OCI-LY7 (cell line): ENCODE measurements around the gene ULK3. TPM values are rescaled to one million over a fixed set of nuclear protein-coding genes. Genes with fewer than 3 reads are reported as not detected.
A peak's percentile ranks its signal among the peaks of the same experiment; 100 is the strongest.

ENCODE experiments used
- BruUV-seq: library from RNA; stranded (reverse); fragments of 400-500 nt; replicated peaks from 2 replicates; lab custom pipeline; 2021; lab: Mats Ljungman, UMichigan
- CTCF ChIA-PET: fragments of 300-600 bp; sonication (Branson Sonifier 250); formaldehyde crosslinking; loops from one replicate; lab custom pipeline; 2022; ENCODE audit warnings: antibody characterized with exemption; ENCODE audit not compliant: unreplicated experiment; lab: Charles Lee
- POLR2A ChIA-PET: fragments of 300-600 bp; sonication (Branson Sonifier 250); formaldehyde crosslinking; loops from one replicate; lab custom pipeline; 2022; ENCODE audit warnings: antibody characterized with exemption; lab: Charles Lee
- DNase-seq: peaks from one replicate; pipeline ENCODE4 v3.0.0-alpha.2; 2015; ENCODE audit warnings: low spot score
- H2AFZ ChIP-seq: fragments of 200-600 bp; sonication (generic), shearing (Covaris generic); 2 replicates; pipeline ENCODE4 v1.6.1; 2014; ENCODE audit warnings: mild to moderate bottlenecking, antibody characterized with exemption, low read length, moderate library complexity
- H3K27ac ChIP-seq: fragments of 200-600 bp; sonication (generic); 2 replicates; pipeline ENCODE4 v1.5.1; 2014; ENCODE audit warnings: mixed run types, low read depth, mild to moderate bottlenecking, moderate library complexity, low read length, inconsistent platforms; ENCODE audit not compliant: poor library complexity, severe bottlenecking
- H3K36me3 ChIP-seq: fragments of 200-600 bp; sonication (generic); 2 replicates; pipeline ENCODE4 v1.6.1; 2014; ENCODE audit warnings: mild to moderate bottlenecking, antibody characterized with exemption, low read length, moderate library complexity, mixed read lengths; ENCODE audit not compliant: insufficient read depth
- H3K4me1 ChIP-seq: fragments of 200-600 bp; sonication (generic); 2 replicates; pipeline ENCODE4 v1.5.1; 2014; ENCODE audit warnings: mild to moderate bottlenecking, low read length; ENCODE audit not compliant: insufficient read depth, poor library complexity, severe bottlenecking
- H3K4me2 ChIP-seq: fragments of 200-600 bp; sonication (generic); 2 replicates; pipeline ENCODE4 v1.6.1; 2014; ENCODE audit warnings: mild to moderate bottlenecking, low read length
- H3K4me3 ChIP-seq: fragments of 200-600 bp; sonication (generic); 2 replicates; pipeline ENCODE4 v1.5.1; 2014; ENCODE audit warnings: mild to moderate bottlenecking, low read depth, low read length; ENCODE audit not compliant: poor library complexity, severe bottlenecking
- H3K79me2 ChIP-seq: fragments of 200-600 bp; sonication (generic); 2 replicates; pipeline ENCODE4 v1.6.1; 2016; ENCODE audit warnings: low read depth, mild to moderate bottlenecking, low read length, moderate library complexity, mixed read lengths; ENCODE audit not compliant: insufficient read depth
- H3K9me2 ChIP-seq: fragments of 200-600 bp; sonication (generic); 2 replicates; pipeline ENCODE4 v1.6.1; 2016; ENCODE audit warnings: mild to moderate bottlenecking, low read length, mixed read lengths; ENCODE audit not compliant: insufficient read depth
- H3K9me3 ChIP-seq: fragments of 200-600 bp; sonication (generic); 2 replicates; pipeline ENCODE4 v1.6.1; 2014; ENCODE audit warnings: mild to moderate bottlenecking, mixed run types, low read length, mixed read lengths
- H4K20me1 ChIP-seq: fragments of 200-600 bp; sonication (generic); 2 replicates; pipeline ENCODE4 v1.6.1; 2014; ENCODE audit warnings: mild to moderate bottlenecking, antibody characterized with exemption, low read length, moderate library complexity, mixed read lengths; ENCODE audit not compliant: insufficient read depth
- EZH2phosphoT487 ChIP-seq: fragments of 200-600 bp; sonication (generic); IDR thresholded peaks from 2 replicates; pipeline ENCODE4 v1.6.1; 2018; ENCODE audit warnings: low read depth, borderline replicate concordance, mild to moderate bottlenecking, mixed run types, antibody characterized with exemption, low read length, moderate library complexity, mixed read lengths
- intact Hi-C: fragments of 100-400 bp; cut with micrococcal nuclease; formaldehyde crosslinking; loops from one replicate; pipeline ENCODE4 v1.10.0; 2022; ENCODE audit not compliant: unreplicated experiment
- total RNA-seq, 2 experiments: library from RNA; depleted of rRNA in 1 of 2; stranded (reverse); fragments of >200 nt in 1 of 2; shearing (Covaris generic) in 1 of 2; gene quantifications; 2 replicates each; pipeline ENCODE4 v1.2.3, GENCODE V29; 2014 to 2022
- TF ChIP-seq, protein P1 (sequence below): fragments of 200-600 bp; sonication (generic); conservative IDR thresholded peaks from 2 replicates; pipeline ENCODE4 v1.5.1; 2014; ENCODE audit warnings: mild to moderate bottlenecking, antibody characterized with exemption, low read length, moderate library complexity, mixed read lengths

Gene ULK3
- total RNA-seq, 2 experiments from 2014 or later, result 31.7 to 46.4 TPM

DNA sequence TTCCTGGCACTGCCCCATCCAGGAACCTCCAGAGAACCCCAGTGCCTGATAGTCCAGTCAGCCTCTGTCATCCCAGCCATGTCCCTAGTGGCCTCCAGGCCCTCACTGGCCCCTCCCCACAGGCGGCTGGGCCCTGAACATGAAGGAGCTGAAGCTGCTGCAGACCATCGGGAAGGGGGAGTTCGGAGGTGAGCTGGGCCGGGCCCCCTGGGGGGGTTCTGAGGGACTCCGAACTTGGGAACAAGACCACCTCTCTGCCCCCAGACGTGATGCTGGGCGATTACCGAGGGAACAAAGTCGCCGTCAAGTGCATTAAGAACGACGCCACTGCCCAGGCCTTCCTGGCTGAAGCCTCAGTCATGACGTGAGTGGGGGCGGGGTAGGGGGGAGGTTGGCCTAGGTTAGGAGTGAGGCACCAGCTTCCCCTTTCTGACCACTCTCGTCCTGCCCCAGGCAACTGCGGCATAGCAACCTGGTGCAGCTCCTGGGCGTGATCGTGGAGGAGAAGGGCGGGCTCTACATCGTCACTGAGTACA lies 42.3 kb downstream of the ULK3 start:
- Histone ChIP-seq H3K4me3 (no peak overlapping the region), H3K9me2 (no peaks in the 10 kb centered on the region), H2AFZ (no peak overlapping the region), H3K4me2 (no peak overlapping the region), H3K79me2 (peaks cover 26% of the 10 kb centered on the region), H3K27ac (no peak overlapping the region), H3K9me3 (no peaks in the 10 kb centered on the region), H3K36me3 (peaks cover 92% of the 10 kb centered on the region), H4K20me1 (peaks cover 10% of the 10 kb centered on the region; the same call in 1 of the 2 replicates), H3K4me1 (peaks cover 48% of the 10 kb centered on the region)
- no TSS peak for BruUV-seq
- CTCF ChIA-PET, result no interaction called here
- TF ChIP-seq, protein P1, sequence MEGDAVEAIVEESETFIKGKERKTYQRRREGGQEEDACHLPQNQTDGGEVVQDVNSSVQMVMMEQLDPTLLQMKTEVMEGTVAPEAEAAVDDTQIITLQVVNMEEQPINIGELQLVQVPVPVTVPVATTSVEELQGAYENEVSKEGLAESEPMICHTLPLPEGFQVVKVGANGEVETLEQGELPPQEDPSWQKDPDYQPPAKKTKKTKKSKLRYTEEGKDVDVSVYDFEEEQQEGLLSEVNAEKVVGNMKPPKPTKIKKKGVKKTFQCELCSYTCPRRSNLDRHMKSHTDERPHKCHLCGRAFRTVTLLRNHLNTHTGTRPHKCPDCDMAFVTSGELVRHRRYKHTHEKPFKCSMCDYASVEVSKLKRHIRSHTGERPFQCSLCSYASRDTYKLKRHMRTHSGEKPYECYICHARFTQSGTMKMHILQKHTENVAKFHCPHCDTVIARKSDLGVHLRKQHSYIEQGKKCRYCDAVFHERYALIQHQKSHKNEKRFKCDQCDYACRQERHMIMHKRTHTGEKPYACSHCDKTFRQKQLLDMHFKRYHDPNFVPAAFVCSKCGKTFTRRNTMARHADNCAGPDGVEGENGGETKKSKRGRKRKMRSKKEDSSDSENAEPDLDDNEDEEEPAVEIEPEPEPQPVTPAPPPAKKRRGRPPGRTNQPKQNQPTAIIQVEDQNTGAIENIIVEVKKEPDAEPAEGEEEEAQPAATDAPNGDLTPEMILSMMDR, result no peak
- TF ChIP-seq EZH2phosphoT487, result no peak
- no peak for DNase-seq
- POLR2A ChIA-PET, result interaction anchor here (0.8 to 0.9 kb wide), 2 partner anchors 23 to 104 kb away, joined by 3 read pairs; no protein-coding TSS in a partner anchor
- intact Hi-C loops, result loop anchor here (1.0 kb wide), 4 partner anchors 19 to 165 kb away; no protein-coding TSS in a partner anchor

DNA sequence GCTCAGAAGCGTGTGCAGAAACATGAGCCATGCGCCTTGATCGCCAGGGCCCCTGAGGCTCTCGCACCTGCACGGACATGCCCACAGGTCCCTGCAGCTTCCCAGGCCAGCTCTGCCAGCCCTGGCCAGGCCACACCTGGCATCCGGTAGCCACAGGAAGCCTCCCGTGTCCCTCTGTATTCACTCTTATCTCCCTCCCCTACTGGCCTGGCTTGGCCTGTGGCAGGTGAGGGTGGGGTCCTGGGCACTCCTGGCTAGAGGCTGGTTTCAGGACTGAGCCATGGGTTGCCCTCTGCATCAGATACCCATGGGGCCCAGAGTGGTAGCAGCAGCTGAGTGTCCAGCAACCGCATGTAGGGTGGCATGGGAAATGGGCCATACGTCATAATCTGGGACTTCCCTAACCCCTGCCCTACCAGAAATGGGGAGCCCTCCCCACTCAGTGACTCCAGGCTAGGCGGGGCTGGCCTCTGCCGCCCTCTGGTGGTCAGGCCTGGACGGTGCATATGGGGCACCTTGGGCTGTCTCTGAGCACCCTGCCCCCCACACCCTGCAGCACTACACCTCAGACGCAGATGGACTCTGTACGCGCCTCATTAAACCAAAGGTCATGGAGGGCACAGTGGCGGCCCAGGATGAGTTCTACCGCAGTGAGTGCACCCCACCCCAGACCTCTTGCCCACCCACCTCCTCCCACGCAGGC lies 42.9 kb downstream of the ULK3 start:
- H3K9me3 ChIP-seq, result no peaks in the 10 kb centered on the region
- peak overlapping the region; percentile 61 for H3K27ac ChIP-seq
- ChIA-PET POLR2A (interaction anchor here (0.6 to 1.3 kb wide), 8 partner anchors 12 to 201 kb away, joined by 3 to 9 read pairs (median 4); no protein-coding TSS in a partner anchor), CTCF (interaction anchor here (0.6 to 1.8 kb wide), 6 partner anchors 13 to 22 kb away, joined by 4 to 8 read pairs (median 6); no protein-coding TSS in a partner anchor)
- no peaks in the 10 kb centered on the region for H3K9me2 ChIP-seq
- peaks cover 92% of the 10 kb centered on the region for H3K36me3 ChIP-seq
- BruUV-seq, result no TSS peak
- H3K4me2 ChIP-seq, result peak overlapping the region; percentile 36; the same call in 1 of the 2 replicates
- H4K20me1 ChIP-seq, result peaks cover 10% of the 10 kb centered on the region; the same call in 1 of the 2 replicates
- intact Hi-C loops, result loop anchor here (1.0 kb wide), 4 partner anchors 19 to 165 kb away; no protein-coding TSS in a partner anchor
- peak; percentile 77 for DNase-seq
- peaks cover 33% of the 10 kb centered on the region for H3K79me2 ChIP-seq
- no peak overlapping the region for H3K4me3 ChIP-seq
- H2AFZ ChIP-seq, result no peak overlapping the region
- TF ChIP-seq EZH2phosphoT487, result no peak
- TF ChIP-seq, protein P1, result peak; percentile 88
- H3K4me1 ChIP-seq, result peaks cover 55% of the 10 kb centered on the region
